Mucosa of descending colon (tissue), 3 donors: ENCODE data around the gene CTNNA3. TPM values are rescaled to one million over a fixed set of nuclear protein-coding genes. Genes with fewer than 3 reads are reported as not detected.

Experiments used
- ATAC-seq: fragments of 200-7000 bp; cut with Tn5 transposase; one replicate; pipeline ENCODE4 v1.9.1; 2020; ENCODE audit warnings: mild to moderate bottlenecking, moderate library complexity
- DNase-seq, 3 donors: peaks; one replicate each; pipeline ENCODE4 v3.0.0-alpha.2; 2020
- H3K36me3 ChIP-seq: fragments of 200-600 bp; one replicate; pipeline ENCODE4 v1.8.0; 2021; ENCODE audit warnings: low read depth, mild to moderate bottlenecking
- H3K4me1 ChIP-seq: fragments of 200-600 bp; one replicate; pipeline ENCODE4 v1.8.0; 2021; ENCODE audit warnings: low read depth, mild to moderate bottlenecking
- H3K4me3 ChIP-seq: fragments of 200-600 bp; one replicate; pipeline ENCODE4 v1.8.0; 2021; ENCODE audit warnings: mild to moderate bottlenecking
- H3K9me3 ChIP-seq: fragments of 200-600 bp; one replicate; pipeline ENCODE4 v1.8.0; 2021; ENCODE audit warnings: mild to moderate bottlenecking
- CTCF ChIP-seq: fragments of 200-600 bp; IDR thresholded peaks from one replicate; pipeline ENCODE4 v1.8.0; 2022; ENCODE audit warnings: antibody characterized with exemption, mild to moderate bottlenecking
- intact Hi-C, 2 donors: fragments of 100-400 bp; cut with DNase I in 1 of 2; cut with micrococcal nuclease in 1 of 2; formaldehyde crosslinking; loops; one replicate each; pipeline versions ENCODE4 v1.11.0 to v1.11.1; 2022; cut with DNase I, micrococcal nuclease
- total RNA-seq, 3 donors: library from RNA; stranded (reverse); fragmentation: NEBNext Ultra II Directional in 2 of 3; extraction: Animal tissue kit (Norgen Biotek cat#: 25700) in 2 of 3; gene quantifications; one replicate each; pipeline versions ENCODE4 v1.2.1 to v1.2.4, GENCODE V29; 2021 to 2023
- donor health status: DM: no; HTN: no; CAD: no; lungs with moderate emphysema.
- donor health status: DM: no; HTN: no; CAD: no.
- donor health status: DM: no; HTN: yes; CAD: no.

Gene CTNNA3
- total RNA-seq, 3 donors from 2014 or later: 0.52 to 7.5 (median 0.70) TPM

GRCh38 chr10:66788178-66788987, 907.6 kb downstream of the CTNNA3 start:
- TF ChIP-seq CTCF: no peak
- intact Hi-C loops: no loop called here
- Histone ChIP-seq H3K4me3 (no peak overlapping the region), H3K4me1 (no peaks in the 10 kb centered on the region), H3K36me3 (no peaks in the 10 kb centered on the region), H3K9me3 (no peaks in the 10 kb centered on the region)
- no peak for ATAC-seq
- no peak for DNase-seq

GRCh38 chr10:66786709-66787108, 909.3 kb downstream of the CTNNA3 start:
- Histone ChIP-seq H3K4me3 (no peak overlapping the region), H3K9me3 (no peaks in the 10 kb centered on the region), H3K4me1 (no peaks in the 10 kb centered on the region), H3K36me3 (no peaks in the 10 kb centered on the region)
- ATAC-seq (no peak), DNase-seq (no peak)
- no peak for TF ChIP-seq CTCF
- intact Hi-C loops: no loop called here

GRCh38 chr10:66784770-66785169, 911.2 kb downstream of the CTNNA3 start:
- H3K4me3 ChIP-seq: no peak overlapping the region
- ATAC-seq (no peak), DNase-seq (no peak)

GRCh38 chr10:66783316-66783715, 912.7 kb downstream of the CTNNA3 start:
- intact Hi-C loops: no loop called here

More at GRCh38 chr10:66784770-66785169, 911.2 kb downstream of the CTNNA3 start:
- intact Hi-C loops: no loop called here
- TF ChIP-seq CTCF: no peak
- Histone ChIP-seq H3K36me3 (no peaks in the 10 kb centered on the region), H3K9me3 (no peaks in the 10 kb centered on the region), H3K4me1 (no peaks in the 10 kb centered on the region)

GRCh38 chr10:66782776-66783175, 913.2 kb downstream of the CTNNA3 start:
- H3K4me1 ChIP-seq: no peaks in the 10 kb centered on the region
- no peak for TF ChIP-seq CTCF
- no peaks in the 10 kb centered on the region for H3K9me3 ChIP-seq
- no peak overlapping the region for H3K4me3 ChIP-seq
- no peaks in the 10 kb centered on the region for H3K36me3 ChIP-seq
- no peak for ATAC-seq
- DNase-seq: no peak
- intact Hi-C loops: no loop called here

More at GRCh38 chr10:66783316-66783715, 912.7 kb downstream of the CTNNA3 start:
- ATAC-seq (no peak), DNase-seq (no peak)
- Histone ChIP-seq H3K4me3 (no peak overlapping the region), H3K36me3 (no peaks in the 10 kb centered on the region), H3K4me1 (no peaks in the 10 kb centered on the region), H3K9me3 (no peaks in the 10 kb centered on the region)
- no peak for TF ChIP-seq CTCF
